Activated B cell treated with CpG ODN at 0.5 μM for 24 hours (primary cell): Measurements from ENCODE around the gene FCER1G. TPM values are rescaled to one million over a fixed set of nuclear protein-coding genes. Genes with fewer than 3 reads are reported as not detected.

Source experiments
- ATAC-seq: fragments of 200-7000 bp; cut with Tn5 transposase; one replicate; pipeline ENCODE4 v1.10.0; 2021; ENCODE audit warnings: low read depth, mild to moderate bottlenecking, moderate library complexity
- CTCF ChIA-PET: fragments of 350-600 bp; sonication (Branson Sonifier 250); formaldehyde crosslinking; loops from one replicate; lab custom pipeline; 2021; ENCODE audit warnings: antibody characterized with exemption; lab: Charles Lee
- POLR2A ChIA-PET: fragments of 350-600 bp; sonication (Branson Sonifier 250); formaldehyde crosslinking; loops from one replicate; lab custom pipeline; 2021; ENCODE audit warnings: antibody characterized with exemption; lab: Charles Lee
- DNase-seq: peaks from one replicate; pipeline ENCODE4 v3.0.0; 2022
- H3K27ac Mint-ChIP-seq: one replicate; pipeline ENCODE4 v1.8.0; 2020; ENCODE audit warnings: mixed read lengths
- H3K27me3 Mint-ChIP-seq: one replicate; pipeline ENCODE4 v1.8.0; 2021; ENCODE audit warnings: mixed read lengths
- H3K36me3 Mint-ChIP-seq: one replicate; pipeline ENCODE4 v1.8.0; 2021; ENCODE audit warnings: low read depth, mixed read lengths
- H3K4me1 Mint-ChIP-seq: one replicate; pipeline ENCODE4 v1.8.0; 2021; ENCODE audit warnings: mixed read lengths
- H3K4me3 Mint-ChIP-seq: one replicate; pipeline ENCODE4 v1.8.0; 2020; ENCODE audit warnings: mild to moderate bottlenecking, mixed read lengths
- H3K9me3 Mint-ChIP-seq: one replicate; pipeline ENCODE4 v1.8.0; 2020; ENCODE audit warnings: mixed read lengths
- intact Hi-C: fragments of 100-400 bp; cut with micrococcal nuclease; formaldehyde crosslinking; loops from one replicate; pipeline ENCODE4 v1.15.1; 2024
- total RNA-seq: library from RNA; stranded (reverse); gene quantifications from 2 replicates; pipeline ENCODE4 v1.2.3, GENCODE V29; 2022
- TF ChIP-seq, protein P1 (sequence below): fragments of 200-600 bp; IDR thresholded peaks from one replicate; pipeline ENCODE4 v1.8.0; 2022; ENCODE audit warnings: antibody characterized with exemption, mild to moderate bottlenecking

The FCER1G gene
- total RNA-seq, 1 donor from 2014 or later: 0.60 TPM

DNA sequence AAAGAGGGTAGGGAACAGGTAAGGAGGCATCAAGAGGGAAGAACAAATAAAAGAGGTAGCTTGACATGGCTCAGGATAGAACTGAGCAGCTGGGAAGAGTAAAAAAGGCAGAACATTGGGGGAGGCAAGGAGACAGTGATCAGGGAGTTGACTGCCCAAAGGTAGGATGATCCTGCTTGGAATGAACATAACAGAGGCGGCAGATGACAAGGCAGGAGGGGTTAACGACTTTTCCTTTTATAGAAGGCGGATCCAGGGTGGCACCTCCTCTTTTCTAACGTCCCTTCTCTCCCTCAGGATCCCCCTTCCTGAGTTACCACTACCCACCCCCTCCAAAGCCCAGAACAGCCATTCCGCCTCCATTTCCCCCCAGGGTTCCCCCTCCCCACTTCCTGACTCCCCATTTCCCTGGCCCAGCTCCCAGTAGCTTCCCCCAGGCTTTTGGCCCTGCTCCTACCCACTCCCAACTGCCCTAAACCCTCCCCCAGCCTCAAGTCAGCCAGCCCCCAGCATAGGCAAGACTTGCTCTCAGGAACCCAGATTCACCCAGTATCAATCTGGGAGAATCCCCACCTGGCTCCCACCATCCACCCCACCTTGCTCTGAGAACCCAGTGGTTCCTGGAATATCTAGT lies 15.5 kb upstream of the FCER1G start:
- CTCF ChIA-PET: interaction anchor here (1.9 kb wide), 1 partner anchor 26 kb away, joined by 8 read pairs; the partner anchor contains the start of gene TOMM40L
- Mint-ChIP-seq H3K4me3 (no peak overlapping the region), H3K36me3 (peaks cover 17% of the 10 kb centered on the region), H3K27me3 (no peaks in the 10 kb centered on the region), H3K27ac (no peak overlapping the region), H3K9me3 (no peaks in the 10 kb centered on the region), H3K4me1 (peaks cover 46% of the 10 kb centered on the region)
- no peak for DNase-seq
- intact Hi-C loops: no loop called here
- POLR2A ChIA-PET: no interaction called here
- TF ChIP-seq, protein P1, sequence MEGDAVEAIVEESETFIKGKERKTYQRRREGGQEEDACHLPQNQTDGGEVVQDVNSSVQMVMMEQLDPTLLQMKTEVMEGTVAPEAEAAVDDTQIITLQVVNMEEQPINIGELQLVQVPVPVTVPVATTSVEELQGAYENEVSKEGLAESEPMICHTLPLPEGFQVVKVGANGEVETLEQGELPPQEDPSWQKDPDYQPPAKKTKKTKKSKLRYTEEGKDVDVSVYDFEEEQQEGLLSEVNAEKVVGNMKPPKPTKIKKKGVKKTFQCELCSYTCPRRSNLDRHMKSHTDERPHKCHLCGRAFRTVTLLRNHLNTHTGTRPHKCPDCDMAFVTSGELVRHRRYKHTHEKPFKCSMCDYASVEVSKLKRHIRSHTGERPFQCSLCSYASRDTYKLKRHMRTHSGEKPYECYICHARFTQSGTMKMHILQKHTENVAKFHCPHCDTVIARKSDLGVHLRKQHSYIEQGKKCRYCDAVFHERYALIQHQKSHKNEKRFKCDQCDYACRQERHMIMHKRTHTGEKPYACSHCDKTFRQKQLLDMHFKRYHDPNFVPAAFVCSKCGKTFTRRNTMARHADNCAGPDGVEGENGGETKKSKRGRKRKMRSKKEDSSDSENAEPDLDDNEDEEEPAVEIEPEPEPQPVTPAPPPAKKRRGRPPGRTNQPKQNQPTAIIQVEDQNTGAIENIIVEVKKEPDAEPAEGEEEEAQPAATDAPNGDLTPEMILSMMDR: no peak
- ATAC-seq: no peak

DNA sequence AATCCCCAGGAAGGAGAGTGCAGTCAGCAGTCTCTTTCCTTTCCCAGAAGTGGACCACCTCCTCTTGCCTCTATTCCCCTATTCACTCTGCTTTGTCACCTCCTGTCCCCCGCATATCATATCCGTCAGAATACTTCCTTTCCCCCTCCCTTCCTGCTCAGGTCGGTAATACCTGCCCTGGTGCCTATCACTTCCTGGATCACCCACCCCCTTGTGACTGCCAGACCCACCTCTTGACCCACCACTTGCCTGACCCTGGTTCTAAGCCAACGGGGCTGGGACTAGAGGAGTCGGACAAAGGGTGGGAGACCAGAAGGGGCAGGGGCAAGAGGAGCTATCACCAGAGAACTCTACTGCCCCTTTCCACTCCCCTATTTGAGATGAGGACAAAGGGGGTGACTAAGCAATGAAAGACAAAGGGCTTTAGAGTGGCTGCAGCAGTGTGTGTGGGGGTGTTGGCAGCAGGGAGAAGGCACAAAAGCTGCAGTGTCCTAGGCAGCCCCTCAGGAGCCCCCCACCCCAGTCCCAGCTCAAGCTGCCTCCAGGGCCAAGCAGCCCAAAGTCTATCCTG lies 14.6 kb upstream of the FCER1G start:
- DNase-seq: no peak
- CTCF ChIA-PET: interaction anchor here (2.5 to 3.0 kb wide), 2 partner anchors 35 to 182 kb away, joined by 9 to 21 read pairs; partner anchors contain the start of gene PPOX
- POLR2A ChIA-PET: interaction anchor here (0.5 to 3.4 kb wide), 4 partner anchors 8 to 34 kb away, joined by 4 to 30 read pairs (median 14); partner anchors contain the start of gene PPOX
- no peaks in the 10 kb centered on the region for H3K27me3 Mint-ChIP-seq
- TF ChIP-seq, protein P1: no peak
- intact Hi-C loops: no loop called here
- H3K36me3 Mint-ChIP-seq: peaks cover 21% of the 10 kb centered on the region
- H3K9me3 Mint-ChIP-seq: no peaks in the 10 kb centered on the region
- ATAC-seq: no peak
- no peak overlapping the region for H3K27ac Mint-ChIP-seq
- peaks cover 43% of the 10 kb centered on the region for H3K4me1 Mint-ChIP-seq
- no peak overlapping the region for H3K4me3 Mint-ChIP-seq

DNA sequence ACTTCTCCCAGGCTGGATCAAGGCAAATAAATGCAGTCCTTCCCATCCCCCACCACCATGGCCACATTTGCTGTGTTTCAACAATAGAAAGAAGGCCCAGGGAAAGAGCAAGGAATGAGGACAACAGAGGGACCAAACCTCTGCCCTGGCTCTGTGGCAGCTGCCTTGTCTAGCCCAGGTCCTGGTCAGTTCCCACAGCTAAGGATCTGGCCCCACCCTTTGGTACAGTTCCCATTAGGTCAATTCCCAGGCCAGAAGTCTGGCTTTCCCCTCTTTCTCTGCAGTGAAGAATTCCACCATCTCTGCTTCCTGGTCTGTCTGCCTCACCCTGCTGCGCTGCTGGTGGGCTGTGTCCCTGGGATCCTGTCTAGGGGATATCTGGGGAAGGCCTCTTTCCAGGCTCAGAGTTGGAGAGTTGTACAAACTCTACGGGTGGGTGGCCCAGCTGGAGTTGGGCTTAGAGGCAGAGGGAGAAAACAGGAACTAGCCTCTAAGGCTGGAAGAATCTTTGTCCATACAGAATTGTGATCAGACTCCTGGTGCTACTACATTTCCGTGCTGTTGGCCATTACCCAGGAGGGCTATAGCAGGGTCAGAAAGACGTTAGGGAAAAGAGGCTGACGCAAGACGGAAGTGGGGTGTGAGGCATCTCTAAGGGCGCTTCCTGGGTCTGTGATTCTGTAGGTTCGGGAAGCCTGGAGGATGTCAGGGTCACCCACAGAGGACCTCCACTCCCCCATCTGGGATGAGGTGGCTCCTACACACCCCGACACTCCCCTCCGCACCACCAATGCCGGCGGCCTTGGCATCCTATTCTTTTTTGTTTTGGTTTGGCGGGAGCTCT lies 13.9 kb upstream of the FCER1G start:
- CTCF ChIA-PET: interaction anchor here (0.9 to 3.0 kb wide), 7 partner anchors 9 to 181 kb away, joined by 3 to 21 read pairs (median 9); partner anchors contain the start of genes APOA2, PPOX and TOMM40L
- TF ChIP-seq, protein P1: no peak

DNA sequence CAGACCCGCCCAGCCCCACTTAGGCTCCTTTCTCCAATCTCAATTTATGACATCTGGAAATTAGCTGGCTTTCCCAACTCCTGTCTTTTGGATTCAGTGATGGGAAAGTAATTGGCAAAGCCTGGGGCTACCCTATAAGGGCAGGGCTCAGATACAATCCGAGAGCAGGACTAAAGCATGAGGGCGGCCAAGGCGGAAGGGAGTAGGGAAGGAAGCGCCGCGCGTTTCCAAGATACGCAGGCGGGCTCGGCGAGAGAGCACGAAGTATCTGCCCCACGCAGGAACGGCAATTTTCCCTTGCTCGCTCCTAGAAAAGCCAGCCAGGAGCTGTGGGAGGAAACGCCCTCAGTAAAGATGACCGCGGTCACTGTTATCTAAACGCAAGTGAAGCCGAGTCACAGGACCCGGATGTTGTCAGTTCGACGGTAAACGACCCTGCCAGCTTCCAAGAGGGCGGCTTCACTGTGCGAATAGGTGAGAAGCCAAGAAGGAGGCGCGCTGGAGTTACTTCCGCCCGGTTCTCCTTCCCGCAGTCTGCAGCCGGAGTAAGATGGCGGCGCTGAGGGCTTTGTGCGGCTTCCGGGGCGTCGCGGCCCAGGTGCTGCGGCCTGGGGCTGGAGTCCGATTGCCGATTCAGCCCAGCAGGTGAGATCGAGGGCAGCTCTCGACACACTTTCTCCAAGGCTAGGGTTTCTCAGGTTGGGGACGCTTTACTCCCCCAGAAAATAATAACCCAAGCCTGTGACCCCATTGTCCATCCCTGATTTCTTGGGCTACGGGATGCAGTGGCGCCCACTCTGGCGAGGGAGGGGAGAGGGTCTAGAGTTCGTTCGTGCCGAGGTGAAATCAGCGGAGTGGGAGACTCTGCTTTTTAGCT lies 13.0 kb upstream of the FCER1G start, which contains the start of gene NDUFS2:
Gene NDUFS2, plus strand, starts transcription at position 532 of the 877 bp plus-strand sequence. Its CDS starts 19 bp downstream, at position 551.
- TF ChIP-seq, protein P1: no peak
- intact Hi-C loops: loop anchor here (1.0 to 2.0 kb wide), 6 partner anchors 16 to 112 kb away; partner anchors contain the start of genes PPOX, SDHC and UFC1
- peak; percentile 99 for ATAC-seq
- peak within 1 kb of the TSS; percentile 94 for H3K27ac Mint-ChIP-seq
- no peaks in the 10 kb centered on the region for H3K9me3 Mint-ChIP-seq
- H3K27me3 Mint-ChIP-seq: no peaks in the 10 kb centered on the region
- ChIA-PET POLR2A (interaction anchor here (0.6 to 3.4 kb wide), 26 partner anchors 9 to 198 kb away, joined by 3 to 43 read pairs (median 8); partner anchors contain the start of genes ARHGAP30, B4GALT3, DEDD and PPOX), CTCF (interaction anchor here (0.9 to 3.0 kb wide), 11 partner anchors 9 to 180 kb away, joined by 3 to 21 read pairs (median 6); partner anchors contain the start of genes APOA2, CFAP126, PPOX and TOMM40L)
- peak within 1 kb of the TSS; percentile 94 for H3K4me3 Mint-ChIP-seq
- peaks cover 38% of the 10 kb centered on the region for H3K4me1 Mint-ChIP-seq
- DNase-seq: peak; percentile 82
- H3K36me3 Mint-ChIP-seq: peaks cover 37% of the 10 kb centered on the region

More for the DNA sequence above, 13.9 kb upstream of the FCER1G start:
- Mint-ChIP-seq H3K9me3 (no peaks in the 10 kb centered on the region), H3K27me3 (no peaks in the 10 kb centered on the region), H3K36me3 (peaks cover 29% of the 10 kb centered on the region), H3K4me1 (peaks cover 38% of the 10 kb centered on the region), H3K4me3 (peak overlapping the region; percentile 94), H3K27ac (peak overlapping the region; percentile 94)
- POLR2A ChIA-PET: interaction anchor here (0.5 to 3.4 kb wide), 27 partner anchors 9 to 199 kb away, joined by 3 to 43 read pairs (median 9); partner anchors contain the start of genes ARHGAP30, B4GALT3, DEDD and PPOX
- DNase-seq: no peak
- intact Hi-C loops: loop anchor here (1.0 kb wide), 1 partner anchor 48 kb away; the partner anchor contains the start of gene UFC1
- ATAC-seq: no peak
